Stimulated activated CD4-positive, alpha-beta T cell treated with anti-CD3 and anti-CD28 coated beads, Interleukin-12 subunit alpha, Interleukin-12 subunit beta, amount 100 ng/mL, for 4 hours (primary cell): ENCODE measurements around the gene RPLP2.

Experiments used
- DNase-seq: peaks from one replicate; pipeline ENCODE4 v3.0.0-alpha.2; 2020

RPLP2 gene

GRCh38 chr11:792873-793272 is 16.9 kb upstream of the RPLP2 start:
- no peak for DNase-seq

- DNase-seq, result no peak
These were observed 16.2 kb upstream of the RPLP2 start for GRCh38 chr11:793556-793955.

GRCh38 chr11:794013-794765 is 15.6 kb upstream of the RPLP2 start:
- no peak for DNase-seq

GRCh38 chr11:794766-795633 is 14.8 kb upstream of the RPLP2 start:
- no peak for DNase-seq

GRCh38 chr11:795634-796564 is 13.9 kb upstream of the RPLP2 start:
- peak; percentile 78 for DNase-seq

- no peak for DNase-seq
These were observed 13.0 kb upstream of the RPLP2 start for GRCh38 chr11:796565-797295.

GRCh38 chr11:797296-798092 is 12.3 kb upstream of the RPLP2 start:
- peak; percentile 67 for DNase-seq

GRCh38 chr11:798093-798713 is 11.6 kb upstream of the RPLP2 start, which contains the start of gene SLC25A22:
TSS of gene SLC25A22 (minus strand) at chr11:798281. CDS start at chr11:795006, 3,275 bp downstream.
- DNase-seq, result peak; percentile 85

- DNase-seq, result no peak
These were observed 10.0 kb upstream of the RPLP2 start for GRCh38 chr11:799641-800316.

GRCh38 chr11:800473-800872 is 9.3 kb upstream of the RPLP2 start:
- no peak for DNase-seq

GRCh38 chr11:801097-801780 is 8.5 kb upstream of the RPLP2 start:
- no peak for DNase-seq

GRCh38 chr11:802018-802617 is 7.6 kb upstream of the RPLP2 start:
- DNase-seq, result no peak

- no peak for DNase-seq
These were observed 6.9 kb upstream of the RPLP2 start for GRCh38 chr11:802693-803466.

- DNase-seq, result no peak
These were observed 6.4 kb upstream of the RPLP2 start for GRCh38 chr11:803467-803742.

- no peak for DNase-seq
These were observed 5.8 kb upstream of the RPLP2 start for GRCh38 chr11:803770-804598.

GRCh38 chr11:804599-804964 is 5.2 kb upstream of the RPLP2 start:
- DNase-seq, result no peak

GRCh38 chr11:808427-809286 is 1.1 kb upstream of the RPLP2 start:
- no peak for DNase-seq
